GM23338 (cell line): Measurements from ENCODE around the gene NHERF1. TPM values are rescaled to one million over a fixed set of nuclear protein-coding genes. Genes with fewer than 3 reads are reported as not detected.

Experiments
- ATAC-seq: fragments of 200-7000 bp; cut with Tn5 transposase; 3 replicates; pipeline ENCODE4 v1.9.1; 2020
- DNase-seq: peaks from one replicate; pipeline ENCODE4 v3.0.0-alpha.2; 2015; ENCODE audit warnings: low spot score
- H2AFZ ChIP-seq: fragments of 200-600 bp; sonication (generic); 2 replicates; pipeline ENCODE4 v1.8.0; 2016; ENCODE audit warnings: antibody characterized with exemption, mild to moderate bottlenecking, moderate library complexity
- H3F3A ChIP-seq: fragments of 200-600 bp; sonication (generic); replicated peaks from 2 replicates; pipeline ENCODE4 v1.8.0; 2017; ENCODE audit warnings: antibody characterized with exemption, mixed run types, low read depth
- H3K27ac ChIP-seq: fragments of 200-600 bp; sonication (generic); 2 replicates; pipeline ENCODE4 v1.6.1; 2016; ENCODE audit warnings: low read depth
- H3K27me3 ChIP-seq: fragments of 200-600 bp; sonication (generic); 2 replicates; pipeline ENCODE4 v1.8.0; 2016; ENCODE audit warnings: mild to moderate bottlenecking, mixed run types, moderate library complexity; ENCODE audit not compliant: insufficient read depth
- H3K36me3 ChIP-seq: fragments of 200-600 bp; sonication (generic); 2 replicates; pipeline ENCODE4 v1.8.0; 2016; ENCODE audit warnings: mild to moderate bottlenecking; ENCODE audit not compliant: insufficient read depth
- H3K4me1 ChIP-seq: fragments of 200-600 bp; sonication (generic); 2 replicates; pipeline ENCODE4 v1.8.0; 2016; ENCODE audit warnings: mild to moderate bottlenecking, moderate library complexity; ENCODE audit not compliant: insufficient read depth
- H3K4me2 ChIP-seq: fragments of 200-600 bp; sonication (generic); 2 replicates; pipeline ENCODE4 v1.7.1; 2017; ENCODE audit warnings: mixed run types
- H3K4me3 ChIP-seq: fragments of 200-600 bp; sonication (generic); 2 replicates; pipeline ENCODE4 v1.6.1; 2016; ENCODE audit warnings: mixed run types
- H3K79me2 ChIP-seq: fragments of 200-600 bp; sonication (generic); replicated peaks from 2 replicates; pipeline ENCODE4 v1.8.0; 2017; ENCODE audit warnings: mild to moderate bottlenecking; ENCODE audit not compliant: insufficient read depth
- H3K9me2 ChIP-seq: fragments of 200-600 bp; sonication (generic); 2 replicates; pipeline ENCODE4 v1.8.0; 2017; ENCODE audit not compliant: insufficient read depth
- H4K20me1 ChIP-seq: fragments of 200-600 bp; sonication (generic); replicated peaks from 2 replicates; pipeline ENCODE4 v1.8.0; 2017; ENCODE audit warnings: mild to moderate bottlenecking; ENCODE audit not compliant: insufficient read depth
- H3K27ac Mint-ChIP-seq: 2 replicates; pipeline ENCODE4 v1.8.0; 2020; ENCODE audit warnings: inconsistent platforms, mild to moderate bottlenecking, moderate library complexity, mixed read lengths
- H3K27me3 Mint-ChIP-seq: 3 replicates; pipeline ENCODE4 v1.8.0; 2022; ENCODE audit warnings: low read depth, mild to moderate bottlenecking, moderate library complexity, mixed read lengths, inconsistent platforms; ENCODE audit not compliant: insufficient read depth, poor library complexity
- H3K36me3 Mint-ChIP-seq: 3 replicates; pipeline ENCODE4 v1.8.0; 2021; ENCODE audit warnings: low read depth, mild to moderate bottlenecking, inconsistent platforms, moderate library complexity, mixed read lengths
- H3K4me1 Mint-ChIP-seq: 3 replicates; pipeline ENCODE4 v1.8.0; 2020; ENCODE audit warnings: mild to moderate bottlenecking, inconsistent platforms, mixed read lengths
- H3K4me3 Mint-ChIP-seq: 3 replicates; pipeline ENCODE4 v1.8.0; 2021; ENCODE audit warnings: moderate library complexity, mild to moderate bottlenecking, inconsistent platforms, mixed read lengths
- H3K9me3 Mint-ChIP-seq: 3 replicates; pipeline ENCODE4 v1.8.0; 2020; ENCODE audit warnings: moderate library complexity, mild to moderate bottlenecking, inconsistent platforms, mixed read lengths
- EZH2 ChIP-seq: fragments of 200-600 bp; sonication (generic); IDR thresholded peaks from one replicate; pipeline ENCODE4 v1.8.0; 2017; ENCODE audit warnings: antibody characterized with exemption, mild to moderate bottlenecking, low read depth; ENCODE audit not compliant: unreplicated experiment
- JUNB ChIP-seq: IDR thresholded peaks from one replicate; pipeline ENCODE4 v1.6.1; 2016; ENCODE audit warnings: antibody characterized with exemption; ENCODE audit not compliant: unreplicated experiment
- NANOG ChIP-seq: IDR thresholded peaks from 2 replicates; pipeline ENCODE4 v1.6.1; 2016; ENCODE audit warnings: antibody characterized with exemption, borderline replicate concordance
- POLR2AphosphoS5 ChIP-seq: IDR thresholded peaks from 2 replicates; pipeline ENCODE4 v1.6.1; 2016; ENCODE audit warnings: antibody characterized with exemption, low read depth
- REST ChIP-seq: IDR thresholded peaks from one replicate; pipeline ENCODE4 v1.6.1; 2018; ENCODE audit warnings: antibody characterized with exemption; ENCODE audit not compliant: unreplicated experiment
- polyA plus RNA-seq: library from polyadenylated mRNA; unstranded; fragments of >200 nt; fragmentation: Nextera tagmentation; extraction: Ambion mirVana; gene quantifications from 2 replicates; pipeline ENCODE4 v1.2.1, GENCODE V29; 2016
- total RNA-seq: library from RNA; depleted of rRNA; stranded (reverse); fragments of >200 nt; shearing (Covaris generic); gene quantifications from 2 replicates; pipeline ENCODE4 v1.2.3, GENCODE V29; 2014
- TF ChIP-seq, protein P1 (sequence below), 2 experiments: fragments of 200-600 bp in 1 of 2; sonication (generic) in 1 of 2; conservative IDR thresholded peaks; 2 replicates each; pipeline versions ENCODE4 v1.5.1 to v1.6.1; 2016 to 2017; ENCODE audit warnings: antibody characterized with exemption in 2 of 2, low read depth in 2 of 2, mild to moderate bottlenecking in 2 of 2, moderate library complexity in 1 of 2

Gene NHERF1
- total and polyA plus RNA-seq, 2 experiments from 2014 or later: 48.8 to 100 TPM

DNA sequence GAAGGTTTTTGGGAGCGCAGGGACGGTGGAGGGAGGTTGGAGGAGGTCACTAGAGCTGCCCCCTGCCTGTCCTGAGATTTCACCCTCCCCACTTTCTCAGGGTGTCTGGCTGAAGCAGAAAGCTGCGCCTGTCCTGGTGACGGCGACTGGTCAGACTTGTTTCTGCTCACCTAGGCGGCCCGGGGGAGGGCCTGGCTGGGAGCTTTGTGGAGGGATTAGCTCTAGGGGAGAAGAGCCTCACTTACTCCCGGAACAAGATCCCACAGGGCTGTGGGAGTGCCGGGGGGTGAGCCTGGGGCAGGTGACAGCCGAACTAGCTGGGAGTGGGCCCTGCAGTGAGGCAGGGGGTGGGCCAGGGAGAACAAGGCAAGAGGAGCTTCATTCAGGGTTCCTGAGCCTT, 11.5 kb downstream of the NHERF1 start (continued):
- TF ChIP-seq REST (no peak), POLR2AphosphoS5 (no peak), JUNB (no peak)

GRCh38 chr17:74760404-74761105, 12.1 kb downstream of the NHERF1 start:
- Mint-ChIP-seq H3K27me3 (peaks cover 12% of the 10 kb centered on the region), H3K36me3 (no peaks in the 10 kb centered on the region; the same call in 1 of the 3 replicates), H3K4me1 (peaks cover 60% of the 10 kb centered on the region), H3K4me3 (peak overlapping the region; percentile 44), H3K27ac (peak overlapping the region; percentile 96), H3K9me3 (no peaks in the 10 kb centered on the region)
- no peaks in the 10 kb centered on the region for H3F3A ChIP-seq
- H3K9me2 ChIP-seq: no peaks in the 10 kb centered on the region
- TF ChIP-seq EZH2 (no peak), REST (peak; percentile 45)
- no peaks in the 10 kb centered on the region for H3K36me3 ChIP-seq
- peak overlapping the region; percentile 76 for H3K27ac ChIP-seq
- H3K4me1 ChIP-seq: peaks cover 41% of the 10 kb centered on the region
- ATAC-seq (peak; percentile 34), DNase-seq (no peak)
- no peaks in the 10 kb centered on the region for H3K27me3 ChIP-seq
- peak overlapping the region; percentile 35; the same call in 1 of the 2 replicates for H3K4me3 ChIP-seq
- peaks cover 35% of the 10 kb centered on the region for H4K20me1 ChIP-seq
- H2AFZ ChIP-seq: no peak overlapping the region
- peak overlapping the region; percentile 71 for H3K4me2 ChIP-seq
- H3K79me2 ChIP-seq: peaks cover 54% of the 10 kb centered on the region

- Histone ChIP-seq H3K27ac (no peak overlapping the region), H3K4me3 (no peak overlapping the region), H3F3A (no peaks in the 10 kb centered on the region), H3K9me2 (no peaks in the 10 kb centered on the region), H3K4me2 (no peak overlapping the region), H3K27me3 (no peaks in the 10 kb centered on the region), H3K79me2 (peaks cover 45% of the 10 kb centered on the region), H2AFZ (no peak overlapping the region), H4K20me1 (peaks cover 26% of the 10 kb centered on the region), H3K36me3 (no peaks in the 10 kb centered on the region; the same call in 1 of the 2 replicates), H3K4me1 (peaks cover 41% of the 10 kb centered on the region)
- no peaks in the 10 kb centered on the region for H3K9me3 Mint-ChIP-seq
- ATAC-seq (no peak), DNase-seq (no peak)
- H3K4me3 Mint-ChIP-seq: no peak overlapping the region
- peaks cover 6% of the 10 kb centered on the region for H3K36me3 Mint-ChIP-seq
- peaks cover 12% of the 10 kb centered on the region for H3K27me3 Mint-ChIP-seq
- H3K27ac Mint-ChIP-seq: peak overlapping the region; percentile 96
- peaks cover 60% of the 10 kb centered on the region for H3K4me1 Mint-ChIP-seq
- TF ChIP-seq, protein P1, sequence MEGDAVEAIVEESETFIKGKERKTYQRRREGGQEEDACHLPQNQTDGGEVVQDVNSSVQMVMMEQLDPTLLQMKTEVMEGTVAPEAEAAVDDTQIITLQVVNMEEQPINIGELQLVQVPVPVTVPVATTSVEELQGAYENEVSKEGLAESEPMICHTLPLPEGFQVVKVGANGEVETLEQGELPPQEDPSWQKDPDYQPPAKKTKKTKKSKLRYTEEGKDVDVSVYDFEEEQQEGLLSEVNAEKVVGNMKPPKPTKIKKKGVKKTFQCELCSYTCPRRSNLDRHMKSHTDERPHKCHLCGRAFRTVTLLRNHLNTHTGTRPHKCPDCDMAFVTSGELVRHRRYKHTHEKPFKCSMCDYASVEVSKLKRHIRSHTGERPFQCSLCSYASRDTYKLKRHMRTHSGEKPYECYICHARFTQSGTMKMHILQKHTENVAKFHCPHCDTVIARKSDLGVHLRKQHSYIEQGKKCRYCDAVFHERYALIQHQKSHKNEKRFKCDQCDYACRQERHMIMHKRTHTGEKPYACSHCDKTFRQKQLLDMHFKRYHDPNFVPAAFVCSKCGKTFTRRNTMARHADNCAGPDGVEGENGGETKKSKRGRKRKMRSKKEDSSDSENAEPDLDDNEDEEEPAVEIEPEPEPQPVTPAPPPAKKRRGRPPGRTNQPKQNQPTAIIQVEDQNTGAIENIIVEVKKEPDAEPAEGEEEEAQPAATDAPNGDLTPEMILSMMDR (conservative IDR thresholded peaks at IDR 0.05; ENCODE audit: low read depth in 2 of 2): no peak
- TF ChIP-seq NANOG: no peak
Observed at GRCh38 chr17:74761419-74761818, 13.0 kb downstream of the NHERF1 start.
